GM18507 (cell line): ENCODE measurements around the gene CIZ1.
A peak's percentile ranks its signal among the peaks of the same experiment; 100 is the strongest.

Source experiments
- DNase-seq: peaks from one replicate; pipeline ENCODE4 v3.0.0; 2011; ENCODE audit warnings: low read depth; ENCODE audit not compliant: insufficient read length; ENCODE audit errors: extremely low spot score
- FAIRE-seq: peaks from 2 replicates; lab custom pipeline; 2011; peaks lifted over from hg19 to GRCh38; lab: Jason Lieb, UNC

Gene CIZ1

GRCh38 chr9:128169492-128169891, 21.9 kb downstream of the CIZ1 start:
- DNase-seq (no peak), FAIRE-seq (no peak)

- DNase-seq = no peak
Observed at GRCh38 chr9:128168731-128169308, 22.6 kb downstream of the CIZ1 start.

DNA sequence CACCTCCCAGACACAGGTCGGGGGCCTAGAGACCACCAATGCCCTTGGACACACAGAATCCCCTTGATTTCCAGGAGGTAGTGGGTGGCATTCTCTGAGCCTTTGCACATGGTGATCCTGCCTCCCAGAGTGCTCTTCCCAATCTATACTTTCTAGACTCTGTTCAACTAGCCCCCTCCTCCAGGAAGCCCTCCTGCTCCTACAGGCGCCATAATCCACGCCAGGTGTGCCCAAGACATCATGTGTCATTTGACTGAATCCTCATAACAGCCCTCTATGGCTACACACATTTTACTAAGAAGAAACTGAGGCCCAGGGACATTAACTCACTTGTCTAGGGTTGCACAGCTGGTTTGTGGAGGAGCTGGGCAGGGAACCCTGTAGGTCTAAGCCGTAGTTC, 24.2 kb downstream of the CIZ1 start:
- FAIRE-seq (no peak), DNase-seq (no peak)

More at GRCh38 chr9:128168731-128169308, 22.6 kb downstream of the CIZ1 start:
- no peak for FAIRE-seq

DNA sequence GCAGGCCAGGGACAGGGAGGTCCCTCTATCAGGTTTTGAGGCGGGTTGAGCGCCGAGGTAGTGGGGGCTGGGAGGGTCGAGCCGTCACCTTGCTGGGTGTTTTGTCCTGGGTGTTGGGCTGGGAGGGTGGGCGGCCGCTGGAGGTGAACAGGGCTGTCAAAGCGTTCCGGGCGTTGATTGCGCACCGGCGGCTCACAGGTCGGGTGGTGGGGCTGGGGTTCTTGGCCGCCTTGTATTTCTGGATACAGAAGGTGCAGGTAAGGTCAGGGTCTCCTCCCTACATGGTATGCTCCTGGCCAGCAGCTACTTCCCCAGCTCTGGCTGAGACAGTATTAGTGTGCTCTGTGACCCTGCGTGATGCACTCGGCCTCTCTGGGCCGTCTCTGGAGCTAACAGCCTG, 25.2 kb downstream of the CIZ1 start:
- no peak for DNase-seq
- FAIRE-seq = no peak

DNA sequence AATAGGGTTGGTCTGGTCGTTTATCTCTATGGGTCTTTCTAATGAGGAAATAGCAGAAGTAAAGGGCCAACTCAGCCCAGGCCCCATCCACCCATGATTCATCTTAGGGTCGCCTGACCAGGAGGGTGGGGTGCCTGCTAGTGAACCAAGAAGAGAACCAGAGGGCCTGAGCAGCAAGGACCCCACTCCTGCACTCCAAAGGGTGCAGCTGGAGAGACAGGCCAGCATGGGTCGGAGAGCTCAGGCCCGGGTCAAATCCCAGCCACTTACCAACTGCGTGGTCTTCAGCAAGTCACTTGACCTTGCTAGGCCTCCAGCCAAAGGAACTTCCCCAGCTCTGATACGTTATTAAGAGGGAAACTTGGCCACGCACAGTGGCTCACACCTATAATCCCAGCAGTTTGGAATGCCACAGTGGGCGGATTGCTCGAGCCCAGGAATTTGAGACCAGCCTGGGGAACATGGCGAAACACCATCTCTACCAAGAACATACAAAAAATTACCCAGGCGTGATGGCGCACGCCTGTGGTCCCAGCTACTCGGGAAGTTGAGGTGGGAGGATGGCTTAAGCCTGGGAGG, 27.0 kb downstream of the CIZ1 start:
- DNase-seq (no peak), FAIRE-seq (no peak)

DNA sequence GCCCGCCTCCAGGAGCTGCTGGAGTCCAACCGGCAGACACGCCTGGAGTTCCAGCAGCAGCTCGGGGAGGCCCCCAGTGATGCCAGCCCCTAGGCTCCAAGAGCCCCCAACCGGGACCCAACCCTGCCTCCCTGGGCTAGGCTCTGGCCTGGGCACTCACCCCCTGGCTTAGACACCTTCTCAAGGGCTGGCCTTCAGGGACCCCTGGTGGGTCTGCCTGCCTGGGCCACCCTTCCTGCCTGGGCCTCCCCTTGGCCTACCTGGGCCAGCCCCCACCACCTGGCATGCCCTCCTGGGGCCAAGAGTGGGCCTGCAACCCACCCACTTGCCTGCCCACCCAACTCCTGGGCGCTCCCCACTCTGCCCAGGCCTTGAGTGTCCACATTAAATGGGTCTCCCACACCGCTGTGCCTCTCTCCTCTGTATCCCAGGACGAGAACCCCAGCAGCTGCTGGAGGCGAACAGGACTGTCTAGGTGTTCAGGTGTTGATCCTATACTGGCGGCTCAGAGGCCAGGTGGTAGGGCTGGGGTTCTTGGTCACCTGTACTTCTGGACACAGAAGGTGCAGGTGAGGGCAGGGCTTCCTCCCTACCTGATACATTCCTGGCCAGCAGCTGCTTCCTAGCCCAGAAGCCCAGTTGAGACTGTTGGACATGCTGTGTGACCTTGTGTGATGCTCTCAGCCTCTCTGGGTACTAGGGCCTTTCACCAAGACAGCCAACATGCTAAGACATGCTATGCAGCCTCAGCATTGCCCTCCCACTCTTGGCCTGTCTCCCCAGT, 27.7 kb downstream of the CIZ1 start:
- no peak for FAIRE-seq

DNA sequence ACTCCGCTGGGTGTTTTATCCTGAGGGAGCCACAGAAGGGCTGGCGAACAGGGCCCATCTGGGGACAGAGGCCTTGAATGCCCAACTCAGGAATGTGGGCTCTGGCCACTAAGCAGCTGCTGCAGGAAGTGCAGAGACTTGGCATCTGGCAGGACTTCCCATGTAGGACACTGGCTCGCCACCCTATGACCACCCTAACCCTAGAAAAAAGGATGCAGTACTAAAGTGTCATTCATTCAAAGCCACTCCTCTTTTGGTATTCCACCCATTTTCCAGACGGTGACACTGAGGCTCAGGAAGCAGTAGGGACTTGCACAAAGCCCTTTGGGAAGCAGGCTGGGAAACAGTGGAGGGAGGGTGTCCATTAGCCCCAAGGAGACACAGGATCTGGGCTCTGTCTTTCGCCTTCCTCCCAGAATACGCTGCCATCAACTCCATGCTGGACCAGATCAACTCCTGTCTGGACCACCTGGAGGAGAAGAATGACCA, 28.3 kb downstream of the CIZ1 start:
- no peak for DNase-seq
- FAIRE-seq = no peak

More for the DNA sequence above, 27.7 kb downstream of the CIZ1 start:
- DNase-seq = no peak

- FAIRE-seq (no peak), DNase-seq (no peak)
Observed at GRCh38 chr9:128162215-128163026, 29.0 kb downstream of the CIZ1 start.

GRCh38 chr9:128161215-128161902, 30.0 kb downstream of the CIZ1 start:
- DNase-seq (no peak), FAIRE-seq (no peak)

DNA sequence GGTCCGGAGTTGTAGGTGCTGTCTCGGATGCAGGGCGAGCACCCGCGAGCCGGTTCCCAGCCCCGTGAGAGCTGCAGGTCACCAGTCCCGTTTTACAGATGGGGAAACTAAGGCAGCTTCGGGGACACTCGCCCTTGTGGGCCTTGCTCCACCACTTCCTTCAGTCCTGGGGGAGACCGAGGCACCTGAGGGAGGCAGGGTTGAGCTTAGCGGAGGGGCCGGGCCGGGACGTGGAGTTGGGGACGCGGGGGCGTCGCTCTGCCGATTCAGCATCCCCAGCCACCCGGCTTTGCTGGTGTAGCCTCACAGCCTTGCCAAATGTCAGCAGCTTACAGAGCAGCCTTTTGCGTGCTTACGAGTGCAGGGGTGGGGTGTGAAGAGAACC, 30.8 kb downstream of the CIZ1 start:
- no peak for FAIRE-seq
- no peak for DNase-seq

GRCh38 chr9:128159784-128160602, 31.4 kb downstream of the CIZ1 start, which contains the start of gene BBLN:
Gene BBLN, plus strand, starts transcription at chr9:128160265. Its CDS starts 143 bp downstream, at chr9:128160408.
- peak; percentile 67 for FAIRE-seq
- peak; percentile 96 for DNase-seq

DNA sequence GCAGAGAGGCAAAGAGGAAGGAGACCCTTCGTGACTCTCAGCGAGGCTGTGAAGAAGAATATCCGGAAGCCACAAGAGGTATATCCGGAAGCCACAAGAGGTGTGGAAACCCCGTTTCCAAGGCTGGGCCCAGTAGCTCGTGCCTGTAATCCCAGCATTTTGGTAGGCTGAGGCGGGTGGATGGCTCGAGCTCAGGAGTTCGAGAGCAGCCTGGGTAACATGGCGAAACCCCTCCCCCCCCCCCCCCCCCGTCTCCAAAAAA, 31.9 kb downstream of the CIZ1 start:
- no peak for DNase-seq
- FAIRE-seq = no peak

DNA sequence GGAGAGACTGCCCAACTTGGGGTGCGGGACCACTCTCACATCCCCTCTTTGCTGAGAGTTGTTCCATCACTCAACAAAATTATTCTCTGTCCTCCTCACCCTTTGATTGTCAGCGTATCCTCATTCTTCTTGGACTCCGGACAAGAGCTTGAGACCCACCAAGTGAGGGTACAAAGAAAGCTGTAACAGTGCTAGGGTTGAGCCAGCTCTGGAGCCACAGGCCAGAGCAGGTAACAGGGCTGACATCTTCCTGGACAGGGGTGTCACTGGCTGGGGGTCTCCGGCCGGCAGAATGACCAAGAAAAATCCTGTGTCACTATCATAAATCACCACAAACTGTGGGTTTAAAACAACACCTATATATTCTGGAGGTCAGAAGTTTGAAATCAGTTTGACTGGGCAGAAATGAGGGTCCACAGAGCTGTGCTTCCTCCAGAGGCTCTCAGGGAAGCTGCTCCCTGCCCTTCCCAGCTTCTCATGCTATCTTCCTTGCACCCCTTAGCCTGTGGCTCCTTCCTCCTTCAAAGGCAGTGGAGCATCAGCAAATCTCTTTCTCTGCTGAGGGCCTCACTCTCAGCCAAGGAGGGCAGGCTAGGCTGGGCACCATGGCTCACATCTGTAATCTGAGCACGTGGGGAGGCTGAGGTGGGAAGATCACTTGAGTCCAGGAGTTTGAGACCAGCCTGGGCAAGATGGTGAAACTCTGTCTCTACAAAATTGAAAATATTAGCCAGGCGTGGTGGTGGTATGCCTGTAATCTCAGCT, 35.5 kb downstream of the CIZ1 start:
- no peak for FAIRE-seq
- DNase-seq = no peak

- no peak for FAIRE-seq
Observed at GRCh38 chr9:128153947-128154695, 37.3 kb downstream of the CIZ1 start.

GRCh38 chr9:128153060-128153946, 38.1 kb downstream of the CIZ1 start:
- no peak for DNase-seq
- no peak for FAIRE-seq

More at GRCh38 chr9:128153947-128154695, 37.3 kb downstream of the CIZ1 start:
- no peak for DNase-seq
